ENCODE results near the gene IL36RN. TPM values are rescaled to one million over a fixed set of nuclear protein-coding genes. Genes with fewer than 3 reads are reported as not detected.

Gene IL36RN
- polyA plus RNA-seq, 1 of the 3 experiments (the other 2 are of a cell fraction): not detected

GRCh38 chr2:113102133-113102532 is 43.1 kb downstream of the IL36RN start (continued):
- TF ChIP-seq RCOR1 (IDR thresholded peaks at IDR 0.05; ENCODE audit: low read length): no peak

DNA sequence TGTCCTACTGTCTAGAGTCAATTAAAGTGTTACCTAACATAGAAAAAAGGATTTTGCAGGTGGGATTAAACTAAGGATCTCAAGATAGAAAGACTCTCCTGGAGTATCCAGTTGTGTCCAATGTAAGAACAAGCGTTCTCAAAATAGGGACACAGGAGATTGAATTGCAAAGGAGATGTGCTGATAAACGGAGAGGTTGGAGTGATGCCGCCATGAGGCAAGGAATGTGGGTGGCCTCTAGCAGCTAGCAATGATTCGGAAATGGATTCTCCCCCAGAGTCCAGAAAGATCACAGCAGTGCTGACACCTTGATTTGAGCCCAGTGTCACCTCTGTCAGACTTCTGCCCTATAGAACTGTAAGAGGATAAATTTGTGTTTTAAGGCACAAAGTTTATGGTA is 44.3 kb downstream of the IL36RN start:
- no peaks in the 10 kb centered on the region for H4K20me1 ChIP-seq (ENCODE audit: insufficient read depth)
- TF ChIP-seq GATA2 (CRISPR knock-in tag; IDR thresholded peaks at IDR 0.05) (no peak), USF2 (IDR thresholded peaks at IDR 0.05; ENCODE audit: borderline replicate concordance, low read depth, low read length) (no peak), TAF1 (IDR thresholded peaks at IDR 0.05; ENCODE audit: borderline replicate concordance, low read depth, low read length) (no peak), TCF12 (IDR thresholded peaks at IDR 0.05) (no peak), SMC3 (IDR thresholded peaks at IDR 0.05; ENCODE audit: low read depth, low read length) (no peak), FOXM1 (IDR thresholded peaks at IDR 0.05; ENCODE audit: low read depth) (no peak), NFIC (IDR thresholded peaks at IDR 0.05; ENCODE audit: borderline replicate concordance) (no peak), MXI1 (IDR thresholded peaks at IDR 0.05; ENCODE audit: low read depth, low read length) (no peak), POLR2AphosphoS5 (IDR thresholded peaks at IDR 0.05; ENCODE audit: low read depth, low read length) (no peak), NRF1 (IDR thresholded peaks at IDR 0.05; ENCODE audit: low read depth, low read length) (no peak), JUND (IDR thresholded peaks at IDR 0.05) (no peak), EP300 (IDR thresholded peaks at IDR 0.05; ENCODE audit: borderline replicate concordance in 1 of 2, low read depth in 1 of 2, low read length in 1 of 2) (no peak), RAD21 (IDR thresholded peaks at IDR 0.05; ENCODE audit: low read length) (no peak), CHD2 (IDR thresholded peaks at IDR 0.05; ENCODE audit: low read length, partially characterized antibody) (no peak), RCOR1 (IDR thresholded peaks at IDR 0.05; ENCODE audit: low read length) (no peak)
- TF ChIP-seq, protein P1, sequence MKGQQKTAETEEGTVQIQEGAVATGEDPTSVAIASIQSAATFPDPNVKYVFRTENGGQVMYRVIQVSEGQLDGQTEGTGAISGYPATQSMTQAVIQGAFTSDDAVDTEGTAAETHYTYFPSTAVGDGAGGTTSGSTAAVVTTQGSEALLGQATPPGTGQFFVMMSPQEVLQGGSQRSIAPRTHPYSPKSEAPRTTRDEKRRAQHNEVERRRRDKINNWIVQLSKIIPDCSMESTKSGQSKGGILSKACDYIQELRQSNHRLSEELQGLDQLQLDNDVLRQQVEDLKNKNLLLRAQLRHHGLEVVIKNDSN (IDR thresholded peaks at IDR 0.05; ENCODE audit: borderline replicate concordance, low read depth): no peak
- TF ChIP-seq, protein P2, sequence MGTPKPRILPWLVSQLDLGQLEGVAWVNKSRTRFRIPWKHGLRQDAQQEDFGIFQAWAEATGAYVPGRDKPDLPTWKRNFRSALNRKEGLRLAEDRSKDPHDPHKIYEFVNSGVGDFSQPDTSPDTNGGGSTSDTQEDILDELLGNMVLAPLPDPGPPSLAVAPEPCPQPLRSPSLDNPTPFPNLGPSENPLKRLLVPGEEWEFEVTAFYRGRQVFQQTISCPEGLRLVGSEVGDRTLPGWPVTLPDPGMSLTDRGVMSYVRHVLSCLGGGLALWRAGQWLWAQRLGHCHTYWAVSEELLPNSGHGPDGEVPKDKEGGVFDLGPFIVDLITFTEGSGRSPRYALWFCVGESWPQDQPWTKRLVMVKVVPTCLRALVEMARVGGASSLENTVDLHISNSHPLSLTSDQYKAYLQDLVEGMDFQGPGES (IDR thresholded peaks at IDR 0.05; ENCODE audit: low read depth, low read length): no peak
- TF ChIP-seq, protein P3, sequence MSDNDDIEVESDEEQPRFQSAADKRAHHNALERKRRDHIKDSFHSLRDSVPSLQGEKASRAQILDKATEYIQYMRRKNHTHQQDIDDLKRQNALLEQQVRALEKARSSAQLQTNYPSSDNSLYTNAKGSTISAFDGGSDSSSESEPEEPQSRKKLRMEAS (IDR thresholded peaks at IDR 0.05; ENCODE audit: low read depth): no peak
- no peak overlapping the region for H3K27ac ChIP-seq (ENCODE audit: low read depth in 2 of 2, low read length in 1 of 2)
- no peaks in the 10 kb centered on the region for H3F3A ChIP-seq (replicated peaks; ENCODE audit: insufficient read depth)
- CTCF ChIA-PET: no interaction called here
- POLR2A ChIA-PET: no interaction called here
- H3K36me3 ChIP-seq (replicated peaks in 1 of 2; ENCODE audit: control insufficient read depth in 1 of 2, insufficient read depth in 2 of 2, low read length in 1 of 2): no peaks in the 10 kb centered on the region
- H2AFZ ChIP-seq (ENCODE audit: low read depth): no peak overlapping the region
- H3K4me2 ChIP-seq: no peak overlapping the region
- no peak for DNase-seq
- WGBS (ENCODE audit: low lambda C conversion rate): 26% methylated on average over 4 of the region's 4 CpGs
- H3K4me1 ChIP-seq (ENCODE audit: control insufficient read depth in 1 of 2, insufficient read depth in 2 of 2, low read depth in 1 of 2, low read length in 1 of 2): no peaks in the 10 kb centered on the region
- H3K9ac ChIP-seq: no peak overlapping the region
- no peak overlapping the region for H3K4me3 ChIP-seq (ENCODE audit: low read depth in 2 of 2, low read length in 1 of 2)
- H3K9me3 ChIP-seq: no peaks in the 10 kb centered on the region
- H3K9me2 ChIP-seq: no peaks in the 10 kb centered on the region
- H3K27me3 ChIP-seq (ENCODE audit: insufficient read depth): no peaks in the 10 kb centered on the region
- no peaks in the 10 kb centered on the region for H3K79me2 ChIP-seq (ENCODE audit: insufficient read depth)

Data from SK-N-SH (cell line).